GM23338 (cell line): ENCODE data around the gene ZFAND6.

Source experiments
- EZH2 ChIP-seq: fragments of 200-600 bp; sonication (generic); IDR thresholded peaks from one replicate; pipeline ENCODE4 v1.8.0; 2017; ENCODE audit warnings: antibody characterized with exemption, mild to moderate bottlenecking, low read depth; ENCODE audit not compliant: unreplicated experiment
- JUNB ChIP-seq: IDR thresholded peaks from one replicate; pipeline ENCODE4 v1.6.1; 2016; ENCODE audit warnings: antibody characterized with exemption; ENCODE audit not compliant: unreplicated experiment
- POLR2AphosphoS5 ChIP-seq: IDR thresholded peaks from 2 replicates; pipeline ENCODE4 v1.6.1; 2016; ENCODE audit warnings: antibody characterized with exemption, low read depth
- TF ChIP-seq, protein P1 (sequence below), 2 experiments: fragments of 200-600 bp in 1 of 2; sonication (generic) in 1 of 2; conservative IDR thresholded peaks; 2 replicates each; pipeline versions ENCODE4 v1.5.1 to v1.6.1; 2016 to 2017; ENCODE audit warnings: antibody characterized with exemption in 2 of 2, low read depth in 2 of 2, mild to moderate bottlenecking in 2 of 2, moderate library complexity in 1 of 2

DNA sequence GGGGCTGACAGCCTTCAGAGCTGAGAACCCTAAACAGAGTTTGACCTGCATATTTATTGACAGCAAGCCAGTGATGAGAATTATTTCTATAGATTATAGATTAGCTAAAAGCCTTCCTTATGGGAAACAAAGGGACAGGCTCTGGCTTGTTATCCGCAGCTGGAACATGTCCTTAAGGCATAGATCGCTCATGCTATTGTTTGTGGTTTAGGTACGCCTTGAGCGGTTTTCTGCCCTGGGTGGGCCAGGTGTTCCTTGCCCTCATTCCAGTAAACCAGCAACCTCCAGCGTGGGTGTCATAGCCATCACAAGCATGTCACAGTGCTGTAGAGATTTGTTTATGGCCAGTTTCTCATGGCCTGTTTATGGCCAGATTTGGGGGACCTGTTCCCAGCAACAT is 83.2 kb downstream of the ZFAND6 start:
- TF ChIP-seq, protein P1, sequence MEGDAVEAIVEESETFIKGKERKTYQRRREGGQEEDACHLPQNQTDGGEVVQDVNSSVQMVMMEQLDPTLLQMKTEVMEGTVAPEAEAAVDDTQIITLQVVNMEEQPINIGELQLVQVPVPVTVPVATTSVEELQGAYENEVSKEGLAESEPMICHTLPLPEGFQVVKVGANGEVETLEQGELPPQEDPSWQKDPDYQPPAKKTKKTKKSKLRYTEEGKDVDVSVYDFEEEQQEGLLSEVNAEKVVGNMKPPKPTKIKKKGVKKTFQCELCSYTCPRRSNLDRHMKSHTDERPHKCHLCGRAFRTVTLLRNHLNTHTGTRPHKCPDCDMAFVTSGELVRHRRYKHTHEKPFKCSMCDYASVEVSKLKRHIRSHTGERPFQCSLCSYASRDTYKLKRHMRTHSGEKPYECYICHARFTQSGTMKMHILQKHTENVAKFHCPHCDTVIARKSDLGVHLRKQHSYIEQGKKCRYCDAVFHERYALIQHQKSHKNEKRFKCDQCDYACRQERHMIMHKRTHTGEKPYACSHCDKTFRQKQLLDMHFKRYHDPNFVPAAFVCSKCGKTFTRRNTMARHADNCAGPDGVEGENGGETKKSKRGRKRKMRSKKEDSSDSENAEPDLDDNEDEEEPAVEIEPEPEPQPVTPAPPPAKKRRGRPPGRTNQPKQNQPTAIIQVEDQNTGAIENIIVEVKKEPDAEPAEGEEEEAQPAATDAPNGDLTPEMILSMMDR (conservative IDR thresholded peaks at IDR 0.05; ENCODE audit: low read depth in 2 of 2), result no peak
- TF ChIP-seq EZH2 (no peak), JUNB (no peak), POLR2AphosphoS5 (no peak)
